ENCODE data around the gene RAB35. TPM values are rescaled to one million over a fixed set of nuclear protein-coding genes. Genes with fewer than 3 reads are reported as not detected.

Gene RAB35
- total and polyA plus RNA-seq, 12 donors = 13.5 to 49.5 (median 26.7) TPM

- intact Hi-C loops (cut with DNase I) = no loop called here
- no peak overlapping the region for H3K4me3 ChIP-seq
- no peaks in the 10 kb centered on the region for H3K9me3 ChIP-seq (replicated peaks in 1 of 3)
- H3K36me3 ChIP-seq (replicated peaks in 1 of 2) = no peaks in the 10 kb centered on the region
- H3K4me1 ChIP-seq (replicated peaks in 1 of 2) = no peaks in the 10 kb centered on the region
- H3K27me3 ChIP-seq = no peaks in the 10 kb centered on the region
- DNase-seq = no peak
- H3K27ac ChIP-seq = no peak overlapping the region
- TF ChIP-seq POLR2A (IDR thresholded peaks at IDR 0.05) = no peak
- TF ChIP-seq CTCF (IDR thresholded peaks at IDR 0.05) = no peak
- WGBS, 4 donors = 61 to 86% (median 82%) methylated on average over 9 to 10 of the region's 10 CpGs
Measured at GRCh38 chr12:120061575-120062214, 54.9 kb downstream of the RAB35 start.

- Histone ChIP-seq H3K36me3 (replicated peaks in 1 of 2) (no peaks in the 10 kb centered on the region), H3K4me1 (replicated peaks in 1 of 2) (no peaks in the 10 kb centered on the region), H3K27ac (no peak overlapping the region), H3K4me3 (no peak overlapping the region), H3K27me3 (no peaks in the 10 kb centered on the region), H3K9me3 (replicated peaks in 1 of 3) (no peaks in the 10 kb centered on the region)
- WGBS, 4 donors = 69 to 77% (median 73%) methylated on average over 5 of the region's 5 CpGs
- TF ChIP-seq POLR2A (IDR thresholded peaks at IDR 0.05) (no peak), CTCF (IDR thresholded peaks at IDR 0.05) (no peak)
- intact Hi-C loops (cut with DNase I) = no loop called here
- DNase-seq = no peak
Measured at GRCh38 chr12:120060717-120061116, 55.8 kb downstream of the RAB35 start.

- H3K27me3 ChIP-seq = no peaks in the 10 kb centered on the region
- H3K4me1 ChIP-seq (replicated peaks in 1 of 2) = no peaks in the 10 kb centered on the region
- 81 to 97% (median 91%) methylated on average over 1 of the region's 1 CpG for WGBS, 4 donors
- no peak for TF ChIP-seq CTCF (IDR thresholded peaks at IDR 0.05)
- no peak for TF ChIP-seq POLR2A (IDR thresholded peaks at IDR 0.05)
- H3K27ac ChIP-seq = no peak overlapping the region
- intact Hi-C loops (cut with DNase I) = no loop called here
- no peaks in the 10 kb centered on the region for H3K9me3 ChIP-seq (replicated peaks in 1 of 3)
- H3K4me3 ChIP-seq = no peak overlapping the region
- DNase-seq = no peak
- no peaks in the 10 kb centered on the region for H3K36me3 ChIP-seq (replicated peaks in 1 of 2)
Measured at GRCh38 chr12:120060196-120060595, 56.4 kb downstream of the RAB35 start.

- Histone ChIP-seq H3K27me3 (no peaks in the 10 kb centered on the region), H3K27ac (no peak overlapping the region), H3K9me3 (replicated peaks in 1 of 3) (no peaks in the 10 kb centered on the region), H3K4me3 (no peak overlapping the region), H3K4me1 (replicated peaks in 1 of 2) (no peaks in the 10 kb centered on the region), H3K36me3 (replicated peaks in 1 of 2) (no peaks in the 10 kb centered on the region)
- WGBS, 4 donors = 67 to 89% (median 79%) methylated on average over 3 to 5 of the region's 5 CpGs
- no peak for DNase-seq
- intact Hi-C loops (cut with DNase I) = no loop called here
- TF ChIP-seq CTCF (IDR thresholded peaks at IDR 0.05) = no peak
- no peak for TF ChIP-seq POLR2A (IDR thresholded peaks at IDR 0.05)
Measured at GRCh38 chr12:120056739-120057138, 59.8 kb downstream of the RAB35 start.
